Smooth muscle cell of the umbilical artery (primary cell): Measurements from ENCODE around the gene WDR12. TPM values are rescaled to one million over a fixed set of nuclear protein-coding genes. Genes with fewer than 3 reads are reported as not detected.

Experiments used
- total RNA-seq: library from RNA; depleted of rRNA; stranded (reverse); fragments of >200 nt; gene quantifications from 2 replicates; pipeline ENCODE4 v1.2.3, GENCODE V29; 2014

The WDR12 gene
- total RNA-seq = 44.2 and 56.6 TPM in 2 replicates

GRCh38 chr2:202911512-202912341, at the start of gene WDR12, which contains the start of gene CARF:
WDR12 (minus strand) TSS chr2:202911673; CDS start chr2:202911476, 197 bp downstream.
CARF (plus strand) TSS chr2:202912275; CDS start chr2:202941903, 29,628 bp downstream.

GRCh38 chr2:202871300-202872141, 40.0 kb downstream of the WDR12 start, which contains the start of gene ICA1L:
ICA1L (minus strand) TSS chr2:202871766; CDS start chr2:202829009, 42,757 bp downstream.

Other genes starting within 250 kb of the WDR12 start
- gene ICA1L, start 39.9 kb downstream of the WDR12 start, total RNA-seq = 4.8 TPM in 2 replicates
- 6.4 and 9.2 TPM in 2 replicates for gene CARF, start 602 bp upstream of the WDR12 start, total RNA-seq
- gene NBEAL1, start 103.2 kb upstream of the WDR12 start, total RNA-seq = 69.1 and 75.4 TPM in 2 replicates